ENCODE measurements around the gene DUS1L.

Gene DUS1L
- total RNA-seq, result 125 to 260 (median 138) reads per million in 3 experiments

DNA sequence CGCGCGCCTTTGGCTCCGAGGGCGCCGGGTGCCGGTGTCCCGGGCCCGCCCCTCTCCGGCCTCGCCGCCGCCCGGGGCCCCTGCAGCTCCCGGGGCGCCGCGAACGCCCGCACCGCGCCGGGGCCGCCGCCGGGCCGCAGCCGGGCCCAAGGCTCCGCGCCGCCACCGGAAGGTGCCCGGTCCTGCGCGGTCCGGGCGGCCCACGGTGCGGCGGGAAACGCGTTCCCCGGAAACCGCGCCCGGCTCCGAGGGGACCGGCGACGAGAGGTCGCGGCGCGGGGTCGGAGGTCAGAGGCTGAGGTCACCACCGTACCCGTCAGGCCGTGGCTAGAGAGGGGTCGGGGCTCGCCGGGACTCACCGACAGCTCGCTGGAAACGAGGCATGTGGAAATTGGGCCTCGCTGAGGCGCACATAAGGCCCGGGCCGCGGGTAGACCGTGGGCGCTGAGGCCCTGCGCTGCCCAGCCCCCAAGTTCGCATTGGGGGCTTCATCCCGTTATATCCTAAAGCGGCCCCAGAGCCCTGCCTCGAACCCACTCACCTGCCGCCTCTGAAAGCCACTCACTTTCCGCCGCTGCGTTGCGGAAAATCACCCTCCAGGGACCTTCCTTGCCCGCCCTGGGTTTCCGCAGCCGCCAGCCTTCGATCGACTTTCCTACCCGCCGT is at the start of gene DUS1L:
Gene DUS1L, minus strand, starts transcription at position 167 of the 666 bp plus-strand sequence. CDS start 745 bp downstream, outside the sequence.
- peak; percentile 67 for DNase-seq

- no peak for DNase-seq
Measured at GRCh38 chr17:82114872-82115271, 49.3 kb upstream of the DUS1L start.

- no peak for DNase-seq
Measured at GRCh38 chr17:82114447-82114846, 48.8 kb upstream of the DUS1L start.

- no peak for DNase-seq
Measured at GRCh38 chr17:82113941-82114340, 48.3 kb upstream of the DUS1L start.

- DNase-seq, result no peak
Measured at GRCh38 chr17:82113422-82113821, 47.8 kb upstream of the DUS1L start.

- no peak for DNase-seq
Measured at GRCh38 chr17:82112914-82113311, 47.3 kb upstream of the DUS1L start.

- DNase-seq, result no peak
Measured at GRCh38 chr17:82112181-82112913, 46.7 kb upstream of the DUS1L start.

DNA sequence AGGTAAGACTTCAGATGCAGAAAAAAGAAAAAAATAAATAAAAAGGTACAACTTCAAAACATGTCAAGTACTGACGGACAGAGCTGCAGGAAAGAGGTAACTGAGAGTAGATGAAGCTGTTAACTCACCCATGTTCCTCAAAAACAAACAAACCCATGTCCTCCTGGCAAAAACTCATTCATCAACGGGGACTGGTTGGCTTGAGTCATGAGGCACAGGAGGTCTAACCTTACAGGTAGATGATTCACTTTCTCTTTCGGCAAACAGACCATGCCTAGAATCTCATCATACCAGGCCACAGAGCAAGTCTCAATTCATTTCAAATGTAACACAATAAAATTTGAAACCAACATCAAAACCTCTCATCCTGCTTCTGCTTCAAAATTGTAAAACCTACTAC is 44.7 kb upstream of the DUS1L start:
- no peak for DNase-seq

DNA sequence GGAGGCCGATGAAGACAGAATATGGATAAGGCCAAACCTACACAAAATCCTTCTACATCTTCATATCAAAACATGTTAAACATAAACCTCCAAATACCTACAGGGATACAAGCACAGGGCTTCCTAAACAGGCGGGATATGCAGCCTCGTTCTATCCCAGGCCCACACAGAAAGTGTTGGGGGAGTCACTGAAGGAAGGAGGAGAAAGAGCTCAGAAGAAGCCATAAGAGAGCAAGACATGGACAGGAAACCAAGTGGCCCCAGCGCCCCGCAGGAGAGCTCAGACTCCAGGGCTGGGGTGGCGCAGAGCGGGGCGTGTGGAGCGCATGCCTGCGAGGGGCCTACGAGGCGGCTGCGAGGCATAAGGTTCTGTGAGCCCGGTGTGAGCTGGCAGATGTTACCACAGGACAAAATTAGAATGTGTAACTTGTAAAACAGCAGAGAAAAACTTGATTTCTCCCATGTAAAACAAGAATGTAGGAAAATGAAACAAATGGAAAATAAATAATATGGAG is 43.4 kb upstream of the DUS1L start:
- DNase-seq, result no peak

DNA sequence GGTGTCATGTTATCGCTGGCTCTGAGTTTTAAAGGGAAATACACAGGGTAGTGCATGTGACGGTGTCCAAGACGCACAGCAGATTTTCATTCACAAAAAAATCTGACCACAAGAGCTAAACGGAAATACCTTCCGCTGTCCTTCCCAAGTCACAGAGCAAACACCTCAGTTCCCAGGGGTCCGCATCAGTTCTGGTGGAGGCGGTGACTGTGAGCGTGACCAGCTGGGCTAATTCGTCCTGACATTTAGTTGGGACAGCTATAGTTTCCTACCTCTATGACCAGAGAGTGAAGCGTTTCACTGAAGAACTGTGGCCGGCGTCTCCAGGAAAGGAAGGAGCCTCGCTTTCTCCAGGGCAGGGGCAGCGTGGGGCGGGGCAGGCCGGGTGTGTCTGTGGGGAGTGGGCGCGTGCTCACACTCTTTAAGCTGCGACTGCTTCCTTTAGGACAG is 42.9 kb upstream of the DUS1L start:
- no peak for DNase-seq

DNA sequence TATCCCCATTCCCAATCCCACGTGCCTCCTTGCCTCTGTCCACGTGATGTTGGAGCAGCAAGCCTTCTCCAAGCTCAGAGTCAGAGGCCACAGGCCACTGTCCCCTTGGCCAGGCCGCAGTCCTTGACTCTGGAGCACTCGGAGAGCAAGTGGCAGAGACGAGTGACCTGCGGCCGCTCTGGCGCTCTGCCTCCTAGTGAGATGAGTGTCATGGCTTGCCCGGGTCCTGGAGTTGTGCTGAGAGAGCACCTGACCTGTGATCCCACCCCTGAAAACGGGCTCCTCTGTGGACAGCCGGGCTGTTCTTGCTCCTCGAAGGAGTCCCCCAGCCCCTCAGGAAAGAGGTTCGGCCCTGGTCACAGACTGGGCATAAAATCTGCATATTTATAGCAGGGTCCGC is 42.4 kb upstream of the DUS1L start:
- DNase-seq, result no peak

DNA sequence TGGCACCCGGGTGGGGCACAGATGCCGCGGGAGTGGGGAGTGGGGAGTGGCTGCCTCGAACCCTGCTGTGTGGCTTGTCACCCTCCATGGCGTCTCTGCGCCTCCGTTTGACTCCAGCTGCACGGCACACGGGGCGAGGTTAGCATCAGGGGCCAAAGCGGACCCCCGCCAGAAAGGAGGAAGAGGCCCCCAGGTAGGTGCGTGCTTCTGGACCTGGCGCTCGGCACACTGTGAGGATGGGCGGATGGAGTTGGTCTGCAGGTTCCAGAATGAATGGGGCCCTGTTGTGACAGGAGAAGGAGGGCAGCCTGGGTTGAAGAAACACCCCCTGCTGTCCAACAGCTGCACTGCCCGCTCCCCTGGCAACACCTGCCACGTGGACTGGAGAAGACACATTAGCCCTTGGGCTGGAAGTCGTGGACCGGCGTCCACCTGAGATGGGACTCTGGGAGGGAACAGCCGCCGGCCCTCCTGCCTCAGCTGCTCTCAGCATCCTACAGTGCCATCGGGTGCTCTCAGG is 41.8 kb upstream of the DUS1L start:
- DNase-seq, result no peak

DNA sequence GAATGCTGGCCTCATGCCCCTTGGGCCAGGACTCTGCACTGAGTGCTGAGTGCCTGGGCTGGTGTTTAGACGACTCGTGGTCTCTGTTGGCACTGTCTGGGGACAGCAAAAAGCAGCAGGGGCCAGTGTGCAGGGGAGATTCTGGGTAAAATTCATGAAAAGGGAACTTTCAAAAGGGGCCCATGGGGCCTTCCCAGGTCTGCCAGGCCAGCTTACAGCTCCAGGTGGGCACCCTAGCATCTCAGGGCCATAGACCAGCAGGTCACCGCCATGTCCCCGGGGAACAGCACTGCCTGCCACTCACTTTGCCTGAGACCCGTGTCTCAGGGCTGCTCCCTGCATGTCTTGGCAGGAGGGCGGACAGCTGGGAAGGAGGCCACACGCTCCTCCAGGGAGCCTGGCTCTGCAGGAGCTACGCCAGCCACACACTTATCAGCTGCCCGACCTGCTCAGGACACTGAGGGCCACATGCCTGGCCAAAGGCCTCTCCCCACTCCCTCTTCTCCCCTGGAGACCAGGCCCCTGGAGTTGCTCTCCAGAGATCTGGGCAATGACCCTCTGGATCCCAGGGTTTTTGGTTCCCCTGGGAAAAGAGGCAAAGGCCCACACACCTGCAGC is 41.2 kb upstream of the DUS1L start:
- DNase-seq, result no peak

- DNase-seq, result peak; percentile 46
Measured at GRCh38 chr17:82105882-82106687, 40.5 kb upstream of the DUS1L start.

DNA sequence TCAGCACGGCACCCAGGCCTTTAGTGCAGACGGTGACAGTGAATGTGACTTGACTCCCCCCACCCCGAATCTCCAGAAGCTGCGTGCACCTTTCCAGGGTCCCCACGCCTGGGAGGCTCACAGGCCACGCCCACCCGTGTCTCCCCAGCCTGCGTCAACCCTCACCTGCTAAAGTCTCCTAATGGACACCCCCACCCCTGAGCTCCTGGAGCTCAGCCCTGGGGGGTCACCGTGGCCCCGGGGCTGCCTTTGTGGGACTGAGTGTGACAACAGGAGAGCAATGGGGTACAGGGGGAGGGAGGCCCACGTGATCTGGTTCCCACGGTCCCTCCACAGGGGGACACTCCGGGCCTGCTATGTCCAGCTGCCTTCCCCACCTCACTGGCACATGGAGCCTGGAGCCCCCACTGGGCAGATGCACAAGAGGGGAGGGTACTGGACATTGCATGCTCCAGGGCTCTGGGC is 39.8 kb upstream of the DUS1L start:
- no peak for DNase-seq

GRCh38 chr17:82104797-82105416 is 39.3 kb upstream of the DUS1L start:
- DNase-seq, result no peak

DNA sequence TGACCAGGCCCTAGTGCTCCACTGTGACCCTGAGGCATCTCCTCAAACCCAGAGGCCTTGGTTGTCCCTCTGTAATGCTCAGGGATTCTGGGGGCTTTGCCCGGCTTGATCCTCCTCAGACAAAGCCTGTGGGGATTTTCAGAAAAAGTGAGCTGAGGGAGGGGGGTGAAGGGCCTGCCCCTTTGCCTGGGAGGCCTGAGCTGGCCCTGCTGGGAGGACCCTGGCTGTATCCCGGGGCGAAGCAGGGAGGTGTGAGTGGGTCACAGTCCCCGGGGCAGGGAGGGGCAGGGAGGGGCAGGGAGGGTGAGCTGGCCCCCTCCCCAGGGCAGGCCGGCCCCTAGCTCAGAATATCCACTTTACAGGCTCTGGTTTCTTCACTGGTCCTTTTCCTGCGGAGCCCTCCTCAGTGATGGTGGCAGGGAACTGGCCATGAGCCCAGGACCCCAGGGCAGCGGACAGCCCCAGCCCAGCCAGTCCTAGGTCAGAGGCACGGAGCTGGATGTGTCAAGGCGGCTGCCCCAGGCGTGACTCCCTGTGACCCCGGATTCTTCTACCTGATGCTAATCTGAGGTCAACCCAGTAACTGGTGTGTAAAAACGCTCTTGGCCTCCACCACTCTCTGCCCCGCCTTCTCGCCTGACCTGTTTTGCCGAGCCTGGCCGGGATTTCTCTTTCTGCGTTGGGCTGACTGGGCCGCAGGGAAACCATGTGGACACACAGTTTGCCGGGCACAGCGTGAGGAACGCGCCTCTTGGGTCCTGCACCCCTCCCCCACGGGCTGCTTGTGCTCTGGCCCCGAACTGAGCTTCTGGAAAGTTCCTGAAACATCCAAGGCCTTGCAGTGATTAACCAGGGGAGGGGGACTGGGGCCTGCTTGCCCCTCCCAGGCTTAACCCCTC is 38.2 kb upstream of the DUS1L start:
- DNase-seq, result no peak

- no peak for DNase-seq
Measured at GRCh38 chr17:82101767-82102679, 36.4 kb upstream of the DUS1L start.

GRCh38 chr17:82101301-82101715 is 35.7 kb upstream of the DUS1L start:
- no peak for DNase-seq
